ENCODE results near the gene WIPF1.
"Not testable (repeated sequence)": the region's sequence is repeated elsewhere in the genome, so short reads cannot be mapped to it uniquely, and the experiment has no call there.

WIPF1 gene

DNA sequence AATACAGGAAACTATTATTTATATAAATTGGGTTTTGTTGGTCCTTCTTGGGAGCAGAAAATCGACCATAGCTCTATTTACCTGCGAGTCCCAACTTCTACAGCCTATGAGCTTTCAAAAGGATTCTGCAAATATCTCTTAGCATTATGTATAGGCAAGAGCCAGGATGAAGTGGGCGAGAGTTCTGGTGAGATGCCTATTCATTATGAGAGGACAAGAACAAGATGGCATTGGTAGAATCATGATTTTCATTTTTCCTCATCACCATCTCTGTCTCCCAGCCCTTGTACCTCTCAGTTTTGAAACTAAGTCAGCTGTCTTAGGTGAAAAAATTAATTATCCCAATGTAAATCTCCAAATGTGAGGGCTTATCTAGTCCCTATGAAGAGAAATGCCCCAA, 25.0 kb downstream of the WIPF1 start:
- DNase-seq (ENCODE audit: low read depth in 2 of 2) = no peak

DNA sequence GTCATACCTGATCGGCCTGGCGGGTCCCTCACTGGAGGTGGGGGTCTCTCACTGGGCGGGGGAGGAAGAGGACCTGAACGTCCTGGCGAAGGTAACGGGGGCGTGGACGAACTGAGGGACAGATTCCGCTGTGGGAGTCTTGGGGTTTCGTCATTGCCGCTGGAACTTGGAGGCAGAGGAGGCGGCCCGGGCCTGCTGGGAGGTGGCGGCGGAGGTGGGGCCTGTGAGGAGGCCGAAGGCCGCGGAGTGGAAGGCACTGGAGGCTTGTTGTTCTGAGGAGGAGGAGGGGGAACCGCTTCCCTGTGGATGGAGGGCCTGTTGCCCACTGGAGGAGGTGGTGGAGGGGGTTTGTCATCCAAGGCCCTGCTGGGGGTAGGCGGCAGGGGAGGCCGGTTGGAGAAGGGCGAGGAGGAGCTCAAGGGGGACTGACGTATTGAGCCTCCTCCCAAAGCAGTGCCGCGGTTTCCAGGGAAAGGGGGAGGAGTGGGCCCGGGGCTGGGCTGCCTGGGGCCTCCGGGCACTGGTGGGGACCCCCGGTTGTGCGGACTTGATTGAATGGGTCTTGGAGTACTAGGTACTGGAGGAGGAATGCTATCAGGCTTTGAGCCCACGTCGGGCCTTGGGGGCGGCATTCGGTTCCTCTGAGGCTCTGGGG, 25.8 kb downstream of the WIPF1 start:
- no peak for DNase-seq (ENCODE audit: low read depth in 2 of 2)

DNA sequence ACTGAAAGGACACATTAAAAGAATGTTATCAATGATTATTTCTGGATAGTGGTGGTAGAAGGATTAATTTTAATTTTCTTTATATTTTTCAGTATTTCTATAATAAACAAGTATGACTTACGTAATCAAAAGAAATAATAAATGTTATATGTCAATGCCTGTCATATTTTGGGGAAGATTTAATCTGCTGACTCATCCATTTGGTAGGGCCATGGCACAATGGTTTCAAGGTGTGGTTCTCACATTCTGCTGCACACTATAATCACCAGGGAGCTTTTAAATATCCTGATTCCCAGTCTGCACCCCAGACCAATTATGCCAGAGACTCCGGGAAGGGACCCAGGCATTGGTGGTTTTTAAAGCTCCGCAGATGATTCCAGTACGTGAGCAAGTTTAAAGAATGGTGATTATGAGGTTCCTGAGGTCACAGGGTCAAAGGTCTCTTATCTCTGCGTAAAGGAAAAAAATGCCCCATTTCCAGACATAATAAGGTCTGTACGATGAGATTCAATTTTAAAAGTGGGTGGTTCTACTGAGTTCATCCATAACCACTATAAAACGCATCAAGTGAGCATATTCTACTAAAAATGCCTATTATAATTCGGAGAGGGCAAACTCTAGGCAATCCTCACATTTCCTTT, 27.2 kb downstream of the WIPF1 start:
- DNase-seq (ENCODE audit: low read depth in 2 of 2) = no peak

DNA sequence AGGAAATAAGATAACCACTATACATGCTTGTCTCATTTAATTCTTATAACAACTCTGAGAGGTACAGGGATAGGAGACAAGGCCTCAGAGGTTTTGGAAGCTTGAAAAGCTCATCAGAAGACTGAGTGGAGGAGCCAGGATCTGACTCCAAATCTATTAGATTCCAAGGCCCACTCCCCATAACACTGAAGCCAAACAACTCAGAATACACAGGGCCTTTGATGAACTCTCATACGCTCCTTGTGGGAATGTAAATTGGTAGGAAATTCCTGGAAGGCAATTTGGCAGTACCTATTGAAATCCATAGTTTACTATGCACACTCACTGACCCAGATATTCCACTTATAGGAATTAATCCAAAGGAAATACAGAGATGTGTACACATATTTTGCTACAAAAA, 27.9 kb downstream of the WIPF1 start:
- DNase-seq (ENCODE audit: low read depth in 2 of 2) = no peak

DNA sequence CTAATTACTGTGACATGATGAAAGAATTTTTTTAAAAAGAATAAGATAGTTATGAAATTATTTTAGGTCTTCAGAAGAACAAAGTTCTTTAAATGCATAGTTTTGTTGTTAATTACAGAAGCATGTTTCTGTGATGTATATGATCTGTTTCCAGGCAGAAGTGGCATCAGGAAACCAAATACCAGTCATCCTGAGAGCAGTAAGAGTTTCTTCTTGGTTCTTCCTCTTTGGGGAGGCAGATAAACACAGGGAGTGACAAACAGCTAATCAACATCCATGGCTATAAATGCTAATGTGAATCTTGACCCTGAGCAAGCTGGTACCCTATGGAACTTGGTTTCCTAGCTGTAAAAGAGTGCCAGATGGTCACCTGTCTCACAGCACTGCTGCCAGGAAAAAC, 29.2 kb downstream of the WIPF1 start:
- no peak for DNase-seq (ENCODE audit: low read depth in 2 of 2)

DNA sequence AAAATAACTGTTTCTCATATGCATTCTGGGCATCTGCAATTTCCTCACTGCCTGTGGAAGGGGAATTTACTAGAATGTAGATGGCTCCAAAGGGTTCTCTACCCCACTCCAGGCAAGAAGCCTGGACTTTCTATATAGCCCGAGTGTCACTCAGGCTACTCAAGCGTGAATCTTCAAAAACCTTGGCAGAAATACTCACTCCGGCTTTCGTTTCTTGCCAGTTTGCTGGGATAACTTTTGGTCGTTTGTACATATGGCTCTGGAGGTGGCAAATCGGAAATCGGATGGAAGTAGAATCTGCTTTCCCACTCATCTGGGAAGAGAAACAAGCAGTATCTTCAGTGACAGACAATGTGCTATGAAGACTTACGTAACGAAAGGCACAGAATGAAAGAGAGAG, 30.7 kb downstream of the WIPF1 start:
- DNase-seq (ENCODE audit: low read depth in 2 of 2) = no peak

DNA sequence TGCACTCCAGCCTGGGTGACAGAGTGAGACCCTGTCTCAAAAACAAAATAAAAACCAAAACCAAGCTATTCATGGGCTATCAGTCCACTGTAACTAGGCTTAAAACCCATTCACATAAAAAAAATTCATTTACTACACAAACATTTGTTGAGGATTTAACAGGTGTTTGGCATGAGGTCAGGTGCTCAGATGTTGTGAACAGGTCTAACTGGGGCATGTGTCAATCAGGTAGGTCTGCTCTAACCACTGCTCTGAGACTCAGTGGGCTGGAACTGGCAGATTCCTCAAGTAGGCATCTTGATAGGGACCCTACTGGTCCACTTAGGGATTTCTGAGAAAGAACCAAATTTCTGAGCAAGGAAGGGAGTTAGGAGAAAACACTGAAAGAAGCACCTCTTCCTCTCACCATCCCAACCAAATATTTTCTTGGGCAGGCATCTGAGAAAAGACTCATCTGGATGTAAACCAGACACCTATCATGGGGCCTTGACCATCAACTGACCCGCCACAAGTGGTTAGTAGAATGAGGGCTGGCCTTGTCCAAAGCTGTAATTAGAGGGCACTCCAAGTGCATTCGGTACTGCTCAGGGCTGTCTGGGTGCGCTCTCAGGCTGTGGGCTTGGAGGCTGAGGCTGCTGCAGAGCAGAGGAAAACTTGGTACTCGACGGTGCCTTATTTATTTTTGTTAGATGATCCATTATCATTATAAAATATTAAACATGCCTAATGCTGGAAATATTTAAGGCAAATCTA, 33.9 kb downstream of the WIPF1 start:
- no peak for DNase-seq (ENCODE audit: low read depth in 2 of 2)

DNA sequence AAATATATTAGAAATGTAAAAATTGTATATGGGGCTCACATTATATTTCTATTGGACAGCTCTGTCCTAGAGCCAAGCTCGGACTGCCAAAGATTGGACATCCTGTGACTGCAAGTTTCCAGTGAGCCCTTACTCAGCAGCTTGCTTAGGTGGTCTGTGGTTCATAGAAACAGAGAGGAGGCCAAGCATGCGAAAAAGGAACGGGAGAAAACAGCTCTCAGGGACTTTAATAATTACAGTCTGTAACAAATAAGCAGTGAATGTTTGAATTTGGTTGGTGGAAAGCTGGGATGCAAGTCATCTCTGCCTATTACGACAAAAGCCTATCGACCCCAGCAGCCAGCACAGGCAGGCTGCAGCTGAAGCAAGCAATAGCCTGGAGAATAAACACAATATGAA, 35.6 kb downstream of the WIPF1 start:
- DNase-seq (ENCODE audit: low read depth in 2 of 2) = no peak

DNA sequence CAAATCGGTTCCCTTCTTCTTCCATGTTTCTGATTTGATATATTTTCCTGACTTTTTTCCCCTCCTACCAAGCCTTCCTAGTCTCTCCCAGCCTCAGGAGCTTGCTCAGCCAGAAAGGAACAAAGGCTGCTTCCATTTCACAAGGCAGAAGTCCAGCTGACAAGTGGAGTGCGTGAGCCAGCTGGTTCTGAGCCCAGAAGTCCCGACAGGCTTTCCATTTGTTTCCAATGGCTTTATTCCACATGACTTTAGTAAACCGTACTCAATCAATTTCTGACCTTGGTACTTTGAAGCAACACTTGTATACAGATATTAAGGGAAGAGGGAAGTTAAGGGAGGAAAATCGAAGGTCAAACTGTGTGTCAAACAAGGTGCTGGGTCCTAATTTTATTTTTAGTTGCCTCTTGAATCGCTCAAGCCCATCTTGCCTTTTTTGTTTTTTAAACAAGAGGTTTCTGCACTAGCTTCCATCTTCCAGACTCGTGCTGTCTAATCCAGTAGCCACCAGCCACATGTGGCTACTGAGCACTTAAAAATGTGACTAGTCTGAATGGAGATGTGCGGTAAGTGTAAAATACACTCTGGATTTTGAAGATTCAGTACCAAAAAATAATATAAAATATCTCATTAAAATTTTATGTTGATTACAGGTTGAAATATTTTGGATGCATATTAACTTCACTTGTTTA, 36.2 kb downstream of the WIPF1 start:
- DNase-seq (ENCODE audit: low read depth in 2 of 2) = no peak

DNA sequence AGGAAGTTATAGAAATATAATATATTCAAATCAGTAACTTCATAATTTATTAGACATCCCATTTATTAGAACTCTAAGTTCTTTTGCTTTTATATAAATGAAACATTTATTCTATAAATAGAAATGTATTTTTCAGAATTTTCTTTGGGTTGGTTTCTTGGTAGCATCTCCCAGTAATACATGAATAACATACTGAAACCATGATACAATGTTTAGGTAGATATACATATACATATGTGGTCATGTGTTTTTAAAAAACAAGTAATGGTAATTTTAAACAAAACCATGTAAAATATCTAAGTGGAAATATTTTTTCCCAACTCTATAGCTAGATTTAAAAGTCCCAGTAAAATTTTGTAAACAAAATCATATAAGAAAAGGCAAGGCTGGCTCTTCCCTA, 36.9 kb downstream of the WIPF1 start:
- DNase-seq (ENCODE audit: low read depth in 2 of 2) = no peak

DNA sequence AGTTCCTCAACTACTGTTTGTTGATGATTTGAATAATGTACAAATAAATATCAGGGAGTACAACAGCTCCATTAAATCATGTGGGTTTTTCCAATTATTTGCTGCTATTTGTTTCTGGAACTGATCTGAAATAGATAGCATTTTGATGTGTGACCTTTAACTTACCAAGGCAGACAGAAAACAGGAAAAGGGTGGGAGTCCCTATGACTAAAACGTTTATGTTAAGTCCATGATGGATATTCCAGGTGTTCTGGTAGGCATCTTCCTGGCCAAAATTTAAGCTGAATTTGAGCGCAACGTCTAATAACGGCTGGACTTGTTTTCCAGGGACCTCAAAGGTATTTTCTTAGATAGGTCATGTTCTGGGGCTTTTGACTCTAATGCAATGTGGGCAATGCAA, 41.6 kb downstream of the WIPF1 start:
- DNase-seq (ENCODE audit: low read depth in 2 of 2) = no peak

DNA sequence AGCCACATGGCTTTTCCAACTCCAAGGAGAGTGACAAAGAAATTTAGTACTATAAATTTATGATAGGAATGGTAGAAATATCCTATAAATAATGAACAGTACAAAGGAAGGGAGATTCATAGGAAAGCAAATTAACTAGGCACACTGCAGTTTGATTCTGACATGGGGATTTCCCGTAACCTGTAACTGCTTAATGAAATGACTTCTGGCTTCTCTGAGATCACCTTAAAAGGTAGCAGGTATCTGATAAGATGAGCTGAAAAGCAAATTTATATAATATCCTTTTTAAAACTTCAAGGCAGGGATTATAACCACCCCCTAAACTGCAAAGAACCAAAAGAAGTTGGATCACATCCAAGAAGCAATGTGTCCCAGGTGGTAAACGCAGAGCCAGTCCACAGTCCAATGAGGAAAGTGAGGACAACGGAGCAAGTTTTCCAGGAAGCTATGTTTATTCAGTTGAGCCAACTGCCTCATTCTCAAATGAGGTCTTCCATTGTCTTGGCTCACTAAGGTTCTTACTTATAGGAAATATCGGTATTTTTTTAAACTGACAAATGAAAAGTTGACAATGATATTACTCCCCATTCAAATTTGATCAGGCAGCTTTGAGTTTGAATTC, 43.0 kb downstream of the WIPF1 start:
- no peak for DNase-seq (ENCODE audit: low read depth in 2 of 2)

DNA sequence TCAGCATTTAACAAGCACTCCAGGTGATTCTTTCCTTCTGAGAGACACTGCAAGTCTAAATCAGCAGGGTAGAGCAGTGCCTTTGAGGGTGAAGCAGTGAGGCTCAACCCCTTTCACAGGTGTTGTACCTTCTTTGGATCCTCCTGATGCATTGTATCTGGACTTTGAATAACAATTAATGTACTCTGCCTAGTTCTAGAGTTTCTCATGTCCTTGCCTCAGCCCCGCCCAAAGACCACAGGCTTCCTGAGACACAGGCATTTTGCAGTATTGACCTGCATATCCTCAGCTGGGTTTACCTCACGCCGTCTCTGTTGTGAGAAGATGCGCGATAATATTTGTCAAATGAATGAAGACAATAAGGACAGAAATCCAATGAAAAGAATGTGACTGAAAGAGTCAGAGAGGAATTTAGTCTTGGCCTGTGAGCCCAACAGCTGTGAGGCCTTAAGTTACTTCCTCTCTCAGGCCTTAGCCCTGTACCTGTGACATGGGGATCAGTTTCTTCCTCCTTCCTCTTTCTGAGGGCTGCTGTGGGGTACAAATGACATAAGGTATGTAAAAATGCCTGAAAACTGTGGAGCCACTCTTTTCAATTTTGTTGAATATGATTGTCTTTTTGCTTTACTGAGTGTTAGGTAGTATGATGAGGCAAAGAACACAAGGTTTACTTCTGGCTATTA, 43.7 kb downstream of the WIPF1 start:
- DNase-seq (ENCODE audit: low read depth in 2 of 2) = no peak

DNA sequence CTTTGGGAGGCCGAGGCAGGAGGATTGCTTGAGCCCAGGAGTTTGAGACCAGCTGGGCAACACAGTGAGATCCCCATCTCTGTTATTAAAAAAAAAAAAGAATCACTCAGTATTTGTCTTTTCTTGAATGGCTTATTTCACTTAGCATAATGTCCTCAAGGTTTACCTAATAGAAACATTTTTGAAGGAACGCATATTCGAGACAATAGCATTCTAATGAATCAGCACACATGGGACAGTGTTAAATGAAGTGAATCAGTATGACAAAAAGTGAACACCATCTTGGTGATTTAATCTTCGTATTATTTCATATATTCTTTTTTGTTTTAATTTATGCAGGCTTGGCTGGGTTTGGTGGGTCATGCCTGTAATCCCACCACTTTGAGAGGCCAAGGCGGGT, 44.7 kb downstream of the WIPF1 start:
- no peak for DNase-seq (ENCODE audit: low read depth in 2 of 2)

DNA sequence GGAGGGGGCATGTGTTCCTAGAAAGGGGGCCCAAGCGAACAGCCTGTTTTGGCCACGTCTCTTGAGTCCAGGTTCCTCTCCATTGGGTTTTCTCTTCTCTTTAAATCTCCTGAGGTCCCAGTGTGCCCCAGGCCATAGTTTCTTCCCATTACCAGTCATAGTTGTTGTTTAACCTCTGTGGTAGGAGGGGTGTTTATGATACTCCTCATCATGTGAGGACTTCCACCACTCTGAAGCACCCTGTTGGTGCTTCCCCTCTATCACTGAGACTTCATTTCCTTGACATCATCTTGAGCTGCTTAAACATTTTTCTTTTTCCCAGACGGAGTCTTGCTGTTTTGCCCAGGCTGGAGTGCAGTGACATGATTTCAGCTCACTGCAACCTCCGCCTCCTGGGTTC, 45.9 kb downstream of the WIPF1 start:
- no peak for DNase-seq (ENCODE audit: low read depth in 2 of 2)

DNA sequence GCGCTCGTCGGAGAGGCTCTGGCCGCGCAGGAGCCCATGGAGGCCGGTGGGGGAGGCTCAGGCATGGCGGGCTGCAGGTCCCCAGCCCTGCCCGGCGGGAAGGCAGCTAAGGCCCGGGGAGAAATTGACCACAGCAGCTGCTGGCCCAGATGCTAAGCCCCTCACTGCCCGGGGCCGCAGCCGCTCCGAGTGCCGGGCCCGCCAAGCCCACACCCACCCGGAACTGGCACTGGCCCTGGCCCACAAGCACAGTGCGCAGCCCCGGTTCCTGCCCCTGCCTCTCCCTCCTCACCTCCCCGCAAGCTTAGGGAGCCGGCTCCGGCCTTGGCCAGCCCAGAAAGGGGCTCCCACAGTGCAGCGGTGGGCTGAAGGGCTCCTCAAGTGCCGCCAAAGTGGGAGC, 49.0 kb downstream of the WIPF1 start:
- not testable (repeated sequence) for DNase-seq (ENCODE audit: low read depth in 2 of 2)

DNA sequence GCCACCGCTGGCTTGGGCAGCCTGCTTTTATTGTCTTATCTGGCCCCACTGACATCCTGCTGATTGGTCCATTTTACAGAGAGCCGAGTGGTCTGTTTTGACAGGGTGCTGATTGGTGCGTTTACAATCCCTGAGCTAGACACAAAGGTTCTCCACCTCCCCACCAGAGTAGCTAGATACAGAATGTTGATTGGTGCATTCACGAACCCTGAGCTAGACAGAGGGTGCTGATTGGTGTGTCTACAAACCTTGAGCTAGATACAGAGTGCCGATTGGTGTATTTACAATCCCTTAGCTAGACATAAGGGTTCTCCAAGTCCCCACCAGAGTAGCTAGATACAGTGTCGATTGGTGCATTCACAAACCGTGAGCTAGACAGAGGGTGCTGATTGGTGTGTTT, 49.6 kb downstream of the WIPF1 start:
- DNase-seq (ENCODE audit: low read depth in 2 of 2) = not testable (repeated sequence)

DNA sequence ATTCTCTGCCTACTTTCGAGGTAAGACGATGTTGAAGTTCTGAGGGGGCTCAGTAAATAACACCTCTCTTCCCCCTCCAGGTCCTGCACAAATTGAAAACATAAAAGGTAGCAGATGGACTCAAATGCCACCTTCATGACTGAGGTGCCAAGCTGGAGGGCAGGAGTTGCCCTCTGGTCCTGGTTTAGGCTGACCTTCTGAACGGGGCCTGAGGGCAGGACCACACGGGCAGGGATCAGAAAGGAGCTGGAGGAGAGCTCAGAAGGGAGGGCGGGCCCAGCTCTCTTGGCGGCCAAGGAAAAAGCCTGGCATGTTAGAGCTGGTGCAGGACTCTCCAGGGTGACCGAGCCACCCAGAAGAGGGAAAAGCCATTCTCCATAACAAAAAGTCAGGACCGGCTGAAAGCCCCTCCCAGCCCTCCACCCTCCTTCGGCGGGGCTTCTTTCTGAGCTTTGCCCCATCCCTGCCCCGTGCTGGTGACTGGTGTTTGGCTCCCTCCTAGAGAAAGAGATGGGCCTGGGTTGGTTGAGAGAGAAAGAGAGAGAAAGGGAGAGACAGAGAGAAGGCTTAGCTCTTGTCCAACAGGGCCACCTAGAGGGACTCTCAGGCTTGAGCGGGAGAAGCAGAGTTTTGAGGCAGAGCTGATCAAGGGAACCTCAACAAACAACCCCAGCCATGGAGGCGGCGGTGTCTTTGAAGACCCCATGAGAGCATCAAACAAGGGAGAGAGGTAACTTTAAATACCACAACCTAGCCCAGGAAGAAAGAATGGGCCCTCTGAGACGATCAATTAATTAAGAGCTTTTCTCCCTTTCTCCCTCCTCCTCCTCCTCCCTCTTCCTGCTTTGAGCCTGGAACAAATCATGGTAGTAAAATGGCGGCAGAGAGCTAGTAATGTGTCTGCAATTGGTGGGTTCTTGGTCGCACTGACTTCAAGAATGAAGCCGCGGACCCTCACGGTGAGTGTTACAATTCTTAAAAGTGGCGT, 50.8 kb downstream of the WIPF1 start:
- no peak for DNase-seq (ENCODE audit: low read depth in 2 of 2)

DNA sequence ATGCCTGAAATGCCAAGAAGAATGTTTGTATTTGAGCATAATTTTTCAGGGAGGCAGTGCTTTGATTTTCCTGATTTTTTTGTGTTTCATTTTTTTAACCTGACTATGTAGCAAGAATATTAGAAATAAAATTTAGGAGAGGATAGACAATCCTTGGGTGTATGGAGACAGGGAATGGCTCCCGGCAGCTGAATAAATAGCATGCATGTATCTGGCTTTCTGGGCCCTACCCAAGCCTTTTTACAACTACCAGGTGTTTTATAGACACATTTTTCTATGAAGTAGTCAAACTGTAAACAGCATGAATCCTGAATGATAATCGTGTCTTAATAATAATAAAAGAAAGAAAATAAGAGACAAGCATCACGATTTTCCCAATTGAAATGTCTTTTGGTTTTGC, 52.4 kb downstream of the WIPF1 start:
- no peak for DNase-seq (ENCODE audit: low read depth in 2 of 2)

DNA sequence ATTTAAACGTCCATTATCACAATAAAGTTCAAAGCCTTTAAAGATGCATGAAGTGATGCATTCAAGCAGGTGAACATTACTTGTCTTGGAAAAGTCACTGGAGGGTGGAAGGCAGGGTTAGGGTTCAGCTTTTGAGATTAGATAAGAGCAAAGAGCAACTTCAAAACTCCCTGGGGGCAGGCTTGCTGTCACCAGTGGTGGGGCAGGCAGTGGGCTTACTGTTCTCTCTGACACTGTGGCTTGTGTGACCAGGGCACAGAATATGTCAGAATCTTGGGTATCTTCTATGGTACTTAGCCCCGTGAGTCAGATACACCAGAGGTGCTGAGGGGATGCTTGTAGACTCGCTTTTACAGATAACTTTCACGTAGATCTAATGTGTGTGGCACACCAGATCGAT, 52.8 kb downstream of the WIPF1 start:
- DNase-seq (ENCODE audit: low read depth in 2 of 2) = no peak
